Subcutaneous abdominal adipose tissue (tissue), 5 donors: Measurements from ENCODE around the gene TMEM131.

Experiments
- H3K27ac ChIP-seq: one replicate; pipeline ENCODE4 v1.7.0; 2013; ENCODE audit warnings: low read depth, mild to moderate bottlenecking, inconsistent platforms, low read length, moderate library complexity
- H3K27me3 ChIP-seq, 5 donors: one replicate each; pipeline ENCODE4 v1.7.0; 2013; ENCODE audit warnings: low read length in 5 of 5, inconsistent platforms in 1 of 5; ENCODE audit not compliant: control insufficient read depth in 5 of 5, insufficient read depth in 4 of 5
- H3K36me3 ChIP-seq, 5 donors: one replicate each; pipeline ENCODE4 v1.7.0; 2013; ENCODE audit warnings: low read length in 5 of 5; ENCODE audit not compliant: control insufficient read depth in 5 of 5, insufficient read depth in 5 of 5
- H3K4me1 ChIP-seq, 5 donors: one replicate each; pipeline ENCODE4 v1.7.0; 2013; ENCODE audit warnings: low read length in 5 of 5, mild to moderate bottlenecking in 3 of 5, moderate library complexity in 1 of 5; ENCODE audit not compliant: control insufficient read depth in 5 of 5, insufficient read depth in 5 of 5
- H3K4me3 ChIP-seq, 5 donors: one replicate each; pipeline ENCODE4 v1.7.0; 2013; ENCODE audit warnings: low read length in 5 of 5, low read depth in 1 of 5
- H3K9ac ChIP-seq, 5 donors: one replicate each; pipeline ENCODE4 v1.7.0; 2013; ENCODE audit warnings: low read length in 5 of 5, mild to moderate bottlenecking in 4 of 5, moderate library complexity in 3 of 5
- H3K9me3 ChIP-seq, 5 donors: one replicate each; pipeline ENCODE4 v1.7.0; 2013; ENCODE audit warnings: low read length in 5 of 5; ENCODE audit not compliant: control insufficient read depth in 5 of 5
- donor health status: healthy.
- donor health status: healthy.
- donor health status: healthy.
- donor health status: healthy.
- donor health status: healthy.

The TMEM131 gene

GRCh38 chr2:97992836-97993825 lies 2.6 kb downstream of the TMEM131 start:
- Histone ChIP-seq H3K4me3 (no peak overlapping the region), H3K9me3 (peaks cover 0 to 4% (median 2%) of the 10 kb centered on the region in 5 donors), H3K27ac (no peak overlapping the region), H3K36me3 (no peaks in the 10 kb centered on the region), H3K9ac (peak overlapping the region in 1 of 5 donors; percentile 44), H3K4me1 (peaks cover 2 to 41% (median 36%) of the 10 kb centered on the region in 5 donors), H3K27me3 (no peaks in the 10 kb centered on the region)

- H3K4me1 ChIP-seq = peaks cover 2 to 39% (median 33%) of the 10 kb centered on the region in 5 donors
These were observed 4.5 kb downstream of the TMEM131 start for GRCh38 chr2:97991081-97991856.

GRCh38 chr2:97988722-97989121 lies 7.0 kb downstream of the TMEM131 start:
- Histone ChIP-seq H3K27ac (no peak overlapping the region), H3K9ac (no peak overlapping the region), H3K4me3 (no peak overlapping the region), H3K9me3 (peaks cover 0 to 7% (median 5%) of the 10 kb centered on the region in 5 donors), H3K4me1 (peaks cover 0 to 25% (median 19%) of the 10 kb centered on the region in 5 donors), H3K36me3 (no peaks in the 10 kb centered on the region), H3K27me3 (no peaks in the 10 kb centered on the region)

More at GRCh38 chr2:97991081-97991856, 4.5 kb downstream of the TMEM131 start:
- H3K4me3 ChIP-seq = no peak overlapping the region
- peaks cover 0 to 7% (median 5%) of the 10 kb centered on the region in 5 donors for H3K9me3 ChIP-seq
- no peak overlapping the region for H3K27ac ChIP-seq
- no peaks in the 10 kb centered on the region for H3K27me3 ChIP-seq
- H3K9ac ChIP-seq = no peak overlapping the region
- H3K36me3 ChIP-seq = no peaks in the 10 kb centered on the region

GRCh38 chr2:97985998-97986397 lies 9.8 kb downstream of the TMEM131 start:
- no peak overlapping the region for H3K4me3 ChIP-seq
- peaks cover 0 to 8% (median 1%) of the 10 kb centered on the region in 5 donors for H3K4me1 ChIP-seq
- H3K27ac ChIP-seq = no peak overlapping the region
- H3K9ac ChIP-seq = no peak overlapping the region
- H3K27me3 ChIP-seq = no peaks in the 10 kb centered on the region
- H3K36me3 ChIP-seq = no peaks in the 10 kb centered on the region
- H3K9me3 ChIP-seq = peaks cover 0 to 7% (median 5%) of the 10 kb centered on the region in 5 donors

GRCh38 chr2:97983698-97984097 lies 12.1 kb downstream of the TMEM131 start:
- Histone ChIP-seq H3K27ac (no peak overlapping the region), H3K4me3 (no peak overlapping the region), H3K9ac (no peak overlapping the region), H3K9me3 (peaks cover 5 to 16% (median 5%) of the 10 kb centered on the region in 5 donors), H3K27me3 (no peaks in the 10 kb centered on the region), H3K36me3 (no peaks in the 10 kb centered on the region), H3K4me1 (no peaks in the 10 kb centered on the region)

- Histone ChIP-seq H3K9me3 (peaks cover 3 to 16% (median 5%) of the 10 kb centered on the region in 5 donors), H3K9ac (no peak overlapping the region), H3K4me3 (no peak overlapping the region), H3K4me1 (no peaks in the 10 kb centered on the region), H3K27ac (no peak overlapping the region), H3K36me3 (no peaks in the 10 kb centered on the region), H3K27me3 (no peaks in the 10 kb centered on the region)
These were observed 12.6 kb downstream of the TMEM131 start for GRCh38 chr2:97983134-97983533.

GRCh38 chr2:97982621-97983020 lies 13.1 kb downstream of the TMEM131 start:
- Histone ChIP-seq H3K27ac (no peak overlapping the region), H3K9me3 (peaks cover 0 to 11% (median 5%) of the 10 kb centered on the region in 5 donors), H3K27me3 (no peaks in the 10 kb centered on the region)

GRCh38 chr2:97981961-97982360 lies 13.8 kb downstream of the TMEM131 start:
- Histone ChIP-seq H3K9ac (no peak overlapping the region), H3K36me3 (no peaks in the 10 kb centered on the region), H3K4me1 (no peaks in the 10 kb centered on the region), H3K4me3 (no peak overlapping the region), H3K9me3 (peaks cover 0 to 11% (median 5%) of the 10 kb centered on the region in 5 donors), H3K27ac (no peak overlapping the region), H3K27me3 (no peaks in the 10 kb centered on the region)

More at GRCh38 chr2:97982621-97983020, 13.1 kb downstream of the TMEM131 start:
- H3K4me3 ChIP-seq = no peak overlapping the region
- H3K9ac ChIP-seq = no peak overlapping the region
- H3K36me3 ChIP-seq = no peaks in the 10 kb centered on the region
- no peaks in the 10 kb centered on the region for H3K4me1 ChIP-seq

GRCh38 chr2:97979904-97980303 lies 15.8 kb downstream of the TMEM131 start:
- Histone ChIP-seq H3K27me3 (no peaks in the 10 kb centered on the region), H3K36me3 (no peaks in the 10 kb centered on the region), H3K9ac (no peak overlapping the region), H3K4me1 (no peaks in the 10 kb centered on the region), H3K9me3 (peaks cover 4 to 12% (median 6%) of the 10 kb centered on the region in 5 donors), H3K27ac (no peak overlapping the region), H3K4me3 (no peak overlapping the region)
